Measurements from ENCODE around the gene PKHD1. TPM values are rescaled to one million over a fixed set of nuclear protein-coding genes. Genes with fewer than 3 reads are reported as not detected.

Gene PKHD1
- total RNA-seq, 2 experiments from 2014 or later: not detected

DNA sequence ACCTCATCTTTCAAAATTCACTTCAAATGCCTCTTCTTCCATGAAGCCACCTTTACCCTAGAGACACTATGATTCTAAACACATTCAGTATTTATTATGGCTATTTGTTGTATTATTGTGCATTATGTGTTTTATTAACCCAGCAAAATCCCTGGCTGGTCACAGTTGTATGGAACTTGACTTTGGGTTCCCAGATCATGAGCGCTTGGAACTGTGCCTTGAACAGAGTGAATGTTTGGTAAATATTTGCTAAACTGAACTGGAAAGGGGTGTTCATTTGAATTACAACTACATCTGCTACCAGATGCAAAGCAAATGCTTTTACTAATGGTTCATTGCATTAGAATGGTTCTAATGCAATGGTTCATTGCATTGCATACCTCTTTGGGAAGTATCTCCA is 259.8 kb downstream of the PKHD1 start:
- no peaks in the 10 kb centered on the region for H3K9me3 Mint-ChIP-seq
- H3K4me3 Mint-ChIP-seq: no peak overlapping the region
- no peaks in the 10 kb centered on the region for H3K27me3 Mint-ChIP-seq
- DNase-seq: no peak
- no peaks in the 10 kb centered on the region for H3K4me1 Mint-ChIP-seq
- no peak overlapping the region for H3K27ac Mint-ChIP-seq
- H3K36me3 Mint-ChIP-seq: no peaks in the 10 kb centered on the region

- no peaks in the 10 kb centered on the region for H3K9me3 Mint-ChIP-seq
- no peak overlapping the region for H3K4me3 Mint-ChIP-seq
- no peaks in the 10 kb centered on the region for H3K4me1 Mint-ChIP-seq
- H3K27me3 Mint-ChIP-seq: no peaks in the 10 kb centered on the region
- no peak for DNase-seq
- H3K27ac Mint-ChIP-seq: no peak overlapping the region
- H3K36me3 Mint-ChIP-seq: no peaks in the 10 kb centered on the region
These were observed 262.5 kb downstream of the PKHD1 start for GRCh38 chr6:51824940-51825339.

DNA sequence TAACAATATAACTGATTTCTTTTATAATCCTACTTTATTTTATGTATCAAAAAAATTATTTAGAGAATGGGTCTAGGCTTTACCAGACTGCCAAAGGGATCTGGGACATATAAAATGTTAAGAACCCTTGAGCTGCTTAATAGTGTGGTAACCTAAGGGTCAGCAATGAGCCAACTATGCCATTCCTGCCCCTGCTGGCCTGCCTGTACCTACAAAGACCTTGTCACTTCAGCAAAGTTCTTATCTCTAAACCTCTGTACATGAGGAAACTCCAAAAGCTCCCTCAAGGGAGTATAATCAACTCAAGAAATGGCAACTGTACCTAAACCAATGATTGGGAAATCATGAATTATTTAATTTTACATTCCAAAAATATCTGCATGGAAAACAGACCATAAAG is 266.9 kb downstream of the PKHD1 start:
- no peak overlapping the region for H3K4me3 Mint-ChIP-seq
- DNase-seq: no peak
- no peaks in the 10 kb centered on the region for H3K27me3 Mint-ChIP-seq
- no peak overlapping the region for H3K27ac Mint-ChIP-seq
- no peaks in the 10 kb centered on the region for H3K9me3 Mint-ChIP-seq
- no peaks in the 10 kb centered on the region for H3K4me1 Mint-ChIP-seq
- no peaks in the 10 kb centered on the region for H3K36me3 Mint-ChIP-seq

GRCh38 chr6:51818520-51819022 is 268.8 kb downstream of the PKHD1 start:
- no peaks in the 10 kb centered on the region for H3K36me3 Mint-ChIP-seq
- H3K4me1 Mint-ChIP-seq: no peaks in the 10 kb centered on the region
- H3K27ac Mint-ChIP-seq: no peak overlapping the region
- H3K4me3 Mint-ChIP-seq: no peak overlapping the region
- no peak for DNase-seq
- H3K9me3 Mint-ChIP-seq: no peaks in the 10 kb centered on the region
- H3K27me3 Mint-ChIP-seq: peaks cover 3% of the 10 kb centered on the region

- H3K4me3 Mint-ChIP-seq: no peak overlapping the region
These were observed 269.6 kb downstream of the PKHD1 start for GRCh38 chr6:51817832-51818231.

GRCh38 chr6:51814418-51814817 is 273.0 kb downstream of the PKHD1 start:
- H3K27me3 Mint-ChIP-seq: peaks cover 3% of the 10 kb centered on the region
- no peaks in the 10 kb centered on the region for H3K9me3 Mint-ChIP-seq
- no peak overlapping the region for H3K4me3 Mint-ChIP-seq
- DNase-seq: no peak
- no peaks in the 10 kb centered on the region for H3K36me3 Mint-ChIP-seq
- no peak overlapping the region for H3K27ac Mint-ChIP-seq
- no peaks in the 10 kb centered on the region for H3K4me1 Mint-ChIP-seq

More at GRCh38 chr6:51817832-51818231, 269.6 kb downstream of the PKHD1 start:
- Mint-ChIP-seq H3K27me3 (peaks cover 3% of the 10 kb centered on the region), H3K4me1 (no peaks in the 10 kb centered on the region), H3K9me3 (no peaks in the 10 kb centered on the region), H3K27ac (no peak overlapping the region), H3K36me3 (no peaks in the 10 kb centered on the region)
- DNase-seq: no peak

- Mint-ChIP-seq H3K36me3 (no peaks in the 10 kb centered on the region), H3K27me3 (peaks cover 3% of the 10 kb centered on the region), H3K4me1 (no peaks in the 10 kb centered on the region), H3K9me3 (no peaks in the 10 kb centered on the region), H3K27ac (no peak overlapping the region), H3K4me3 (no peak overlapping the region)
- DNase-seq: no peak
These were observed 273.5 kb downstream of the PKHD1 start for GRCh38 chr6:51813904-51814303.

GRCh38 chr6:51812231-51812630 is 275.2 kb downstream of the PKHD1 start:
- Mint-ChIP-seq H3K36me3 (no peaks in the 10 kb centered on the region), H3K27ac (no peak overlapping the region), H3K4me1 (no peaks in the 10 kb centered on the region), H3K4me3 (no peak overlapping the region), H3K9me3 (no peaks in the 10 kb centered on the region), H3K27me3 (peaks cover 3% of the 10 kb centered on the region)
- DNase-seq: no peak

- no peak overlapping the region for H3K27ac Mint-ChIP-seq
- H3K4me3 Mint-ChIP-seq: no peak overlapping the region
- no peaks in the 10 kb centered on the region for H3K36me3 Mint-ChIP-seq
- no peaks in the 10 kb centered on the region for H3K9me3 Mint-ChIP-seq
- DNase-seq: no peak
- no peaks in the 10 kb centered on the region for H3K27me3 Mint-ChIP-seq
- H3K4me1 Mint-ChIP-seq: no peaks in the 10 kb centered on the region
These were observed 281.9 kb downstream of the PKHD1 start for GRCh38 chr6:51805517-51805916.

DNA sequence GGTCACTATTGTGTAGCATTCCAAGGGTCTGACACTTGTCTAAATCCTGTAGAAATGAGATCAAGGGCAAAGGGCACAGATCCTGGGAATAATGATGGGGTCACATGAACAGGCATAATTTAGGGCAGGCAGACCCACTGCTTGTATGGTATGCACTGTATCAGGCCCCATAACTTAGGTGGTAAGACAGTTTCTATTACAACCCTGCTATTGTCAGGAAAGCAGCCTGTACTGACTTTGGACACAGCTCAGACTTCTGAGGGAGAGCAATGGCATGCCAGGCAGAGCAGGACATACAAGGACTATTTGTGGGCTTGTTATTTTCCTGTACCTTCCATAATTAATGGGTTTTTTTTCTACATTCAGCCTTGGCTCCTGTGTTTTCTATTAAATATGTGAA is 286.8 kb downstream of the PKHD1 start:
- DNase-seq: no peak
- no peaks in the 10 kb centered on the region for H3K36me3 Mint-ChIP-seq
- H3K4me3 Mint-ChIP-seq: no peak overlapping the region
- H3K9me3 Mint-ChIP-seq: peaks cover 14% of the 10 kb centered on the region
- H3K4me1 Mint-ChIP-seq: no peaks in the 10 kb centered on the region
- H3K27me3 Mint-ChIP-seq: no peaks in the 10 kb centered on the region
- no peak overlapping the region for H3K27ac Mint-ChIP-seq

GRCh38 chr6:51793393-51793792 is 294.0 kb downstream of the PKHD1 start:
- Mint-ChIP-seq H3K4me1 (no peaks in the 10 kb centered on the region), H3K9me3 (peaks cover 20% of the 10 kb centered on the region), H3K4me3 (no peak overlapping the region), H3K27ac (no peak overlapping the region), H3K36me3 (no peaks in the 10 kb centered on the region), H3K27me3 (no peaks in the 10 kb centered on the region)
- DNase-seq: no peak

GRCh38 chr6:51792273-51793030 is 295.0 kb downstream of the PKHD1 start:
- H3K9me3 Mint-ChIP-seq: peaks cover 16% of the 10 kb centered on the region
- H3K36me3 Mint-ChIP-seq: no peaks in the 10 kb centered on the region
- H3K4me3 Mint-ChIP-seq: no peak overlapping the region
- H3K4me1 Mint-ChIP-seq: no peaks in the 10 kb centered on the region
- DNase-seq: no peak
- no peak overlapping the region for H3K27ac Mint-ChIP-seq
- no peaks in the 10 kb centered on the region for H3K27me3 Mint-ChIP-seq

GRCh38 chr6:51790946-51791345 is 296.5 kb downstream of the PKHD1 start:
- no peak for DNase-seq
- Mint-ChIP-seq H3K4me3 (no peak overlapping the region), H3K9me3 (peaks cover 8% of the 10 kb centered on the region), H3K27ac (no peak overlapping the region), H3K27me3 (no peaks in the 10 kb centered on the region), H3K4me1 (no peaks in the 10 kb centered on the region), H3K36me3 (no peaks in the 10 kb centered on the region)

DNA sequence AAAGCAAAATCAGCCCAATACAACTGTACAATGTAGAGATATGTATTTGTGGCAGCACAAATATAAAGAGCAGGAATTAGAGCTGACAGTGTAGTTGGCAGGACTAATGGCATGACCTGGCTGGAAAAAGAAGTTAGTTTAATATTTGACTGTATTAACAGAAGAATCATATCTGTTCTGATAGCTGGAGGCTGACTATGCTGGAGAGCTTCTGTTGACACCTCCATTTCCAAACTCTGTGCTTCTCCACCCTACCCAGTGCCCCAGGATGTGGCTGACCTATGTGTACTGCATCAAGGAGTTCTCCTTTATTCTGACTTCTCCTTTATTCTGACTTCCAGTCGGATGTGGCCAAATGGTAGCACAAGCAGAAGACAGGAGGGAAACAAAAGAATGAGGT is 299.3 kb downstream of the PKHD1 start:
- Mint-ChIP-seq H3K4me3 (no peak overlapping the region), H3K27ac (no peak overlapping the region), H3K36me3 (no peaks in the 10 kb centered on the region), H3K9me3 (no peaks in the 10 kb centered on the region), H3K4me1 (no peaks in the 10 kb centered on the region), H3K27me3 (no peaks in the 10 kb centered on the region)
- no peak for DNase-seq

DNA sequence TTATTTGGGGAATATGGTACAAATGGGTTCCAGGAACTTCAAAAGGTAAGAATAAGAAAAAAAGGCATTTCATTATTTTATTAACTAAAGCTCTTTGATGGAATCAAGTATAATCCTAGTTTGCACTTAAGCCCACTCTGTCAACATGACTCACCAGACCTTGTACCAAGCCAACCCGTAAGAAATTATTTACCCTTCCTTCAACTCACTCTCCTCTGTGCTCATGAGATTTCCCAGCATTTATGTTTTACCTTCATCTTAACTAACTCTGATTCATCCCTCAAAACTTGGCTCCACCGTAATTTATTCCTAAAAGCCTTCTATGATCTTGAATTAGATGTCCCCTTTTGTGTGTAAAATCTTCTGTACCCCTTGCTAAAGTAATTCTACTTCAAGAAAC is 308.7 kb downstream of the PKHD1 start:
- no peak for DNase-seq
- Mint-ChIP-seq H3K27me3 (no peaks in the 10 kb centered on the region), H3K27ac (no peak overlapping the region), H3K4me3 (no peak overlapping the region), H3K36me3 (no peaks in the 10 kb centered on the region), H3K4me1 (no peaks in the 10 kb centered on the region), H3K9me3 (no peaks in the 10 kb centered on the region)

- H3K4me1 Mint-ChIP-seq: no peaks in the 10 kb centered on the region
- no peak overlapping the region for H3K4me3 Mint-ChIP-seq
- no peaks in the 10 kb centered on the region for H3K36me3 Mint-ChIP-seq
- no peaks in the 10 kb centered on the region for H3K9me3 Mint-ChIP-seq
- H3K27ac Mint-ChIP-seq: no peak overlapping the region
- H3K27me3 Mint-ChIP-seq: no peaks in the 10 kb centered on the region
- DNase-seq: no peak
These were observed 309.8 kb downstream of the PKHD1 start for GRCh38 chr6:51777618-51778017.

All from activated naive CD8-positive, alpha-beta T cell treated with anti-CD3 and anti-CD28 coated beads for 36 hours (primary cell).